Gastrocnemius medialis (tissue), 4 donors: ENCODE data around the gene MAST4. TPM values are rescaled to one million over a fixed set of nuclear protein-coding genes. Genes with fewer than 3 reads are reported as not detected.

Source experiments
- ATAC-seq, 2 donors: fragments of 150-250 bp; one replicate each; pipeline ENCODE4 v1.9.1; 2016
- DNase-seq, 2 donors: peaks; one replicate each; pipeline ENCODE4 v3.0.0-alpha.2; 2019
- H3K27ac ChIP-seq, 4 donors: fragments of 200-600 bp; sonication (generic); 1 replicate in 1 of 4; 2 replicates in 3 of 4; pipeline ENCODE4 v1.5.1; 2016 to 2018; ENCODE audit warnings: mild to moderate bottlenecking in 2 of 4, moderate library complexity in 1 of 4
- H3K27me3 ChIP-seq, 3 donors: fragments of 200-600 bp; sonication (generic) in 2 of 3; 1 replicate in 1 of 3; 2 replicates in 2 of 3; pipeline versions ENCODE4 v1.5.1 to v1.6.0; 2016 to 2019; ENCODE audit warnings: mild to moderate bottlenecking in 1 of 3, moderate library complexity in 1 of 3
- H3K36me3 ChIP-seq, 2 donors: fragments of 200-600 bp; sonication (generic) in 1 of 2; one replicate each; pipeline ENCODE4 v1.5.1; 2017 to 2018
- H3K4me1 ChIP-seq, 2 donors: fragments of 200-600 bp; sonication (generic) in 1 of 2; one replicate each; pipeline ENCODE4 v1.5.1; 2016 to 2017; ENCODE audit warnings: mild to moderate bottlenecking in 2 of 2
- H3K4me3 ChIP-seq, 4 donors: fragments of 200-600 bp; sonication (generic) in 3 of 4; 1 replicate in 1 of 4; 2 replicates in 3 of 4; pipeline ENCODE4 v1.5.1; 2016 to 2019; ENCODE audit warnings: mild to moderate bottlenecking in 2 of 4
- H3K9me3 ChIP-seq, 3 donors: fragments of 200-600 bp; sonication (generic) in 2 of 3; 1 replicate in 1 of 3; 2 replicates in 2 of 3; pipeline ENCODE4 v1.5.1; 2016 to 2019
- CTCF ChIP-seq, 5 experiments: fragments of 450-650 bp in 3 of 5; fragments of 200-600 bp in 2 of 5; sonication (generic) in 2 of 5; IDR thresholded peaks in 4 of 5; conservative IDR thresholded peaks in 1 of 5; 1 replicate in 4 of 5; 2 replicates in 1 of 5; pipeline ENCODE4 v1.5.1; 2016 to 2019; ENCODE audit warnings: antibody characterized with exemption in 5 of 5, mild to moderate bottlenecking in 3 of 5, moderate library complexity in 3 of 5
- POLR2A ChIP-seq, 2 donors: fragments of 450-650 bp; IDR thresholded peaks; one replicate each; pipeline ENCODE4 v1.6.1; 2017; ENCODE audit warnings: antibody characterized with exemption in 2 of 2, mild to moderate bottlenecking in 2 of 2, moderate library complexity in 2 of 2
- in situ Hi-C, 4 donors: fragments of 200-750 bp; cut with MboI; loops; one replicate each; pipeline versions ENCODE4 v1.15.0 to v1.8.0; 2017; ENCODE audit warnings: low sequenced_read_pairs in 4 of 4
- intact Hi-C: fragments of 100-400 bp; cut with DNase I; formaldehyde crosslinking; loops from one replicate; pipeline ENCODE4 v1.15.1; 2023; ENCODE audit warnings: low total_unique reads
- total RNA-seq, 4 donors: library from RNA; depleted of rRNA; stranded (reverse); fragments of >200 nt; gene quantifications; one replicate each; pipeline versions ENCODE4 v1.1.0 to v1.2.3, GENCODE V29; 2016

MAST4 gene
- total RNA-seq, 4 donors from 2014 or later, result 24.1 to 42.0 (median 38.5) TPM

GRCh38 chr5:67093279-67093678 lies 497.1 kb downstream of the MAST4 start:
- intact Hi-C loops (loop anchor here (5.0 kb wide), 1 partner anchor 41 kb away; no protein-coding TSS in a partner anchor), in situ Hi-C loops (no loop called here)
- Histone ChIP-seq H3K27ac (peak overlapping the region in 3 of 4 donors; percentile 35 to 75 (median 75)), H3K4me1 (peaks cover 41 to 43% of the 10 kb centered on the region in 2 donors), H3K27me3 (no peaks in the 10 kb centered on the region), H3K9me3 (no peaks in the 10 kb centered on the region), H3K4me3 (no peak overlapping the region), H3K36me3 (peaks cover 0 to 13% of the 10 kb centered on the region in 2 donors)
- no peak for ATAC-seq
- no peak for DNase-seq
- TF ChIP-seq POLR2A (IDR thresholded peaks at IDR 0.05) (no peak), CTCF (IDR thresholded peaks at IDR 0.05 in 4 of 5, conservative IDR thresholded peaks at IDR 0.05 in 1 of 5) (no peak)

DNA sequence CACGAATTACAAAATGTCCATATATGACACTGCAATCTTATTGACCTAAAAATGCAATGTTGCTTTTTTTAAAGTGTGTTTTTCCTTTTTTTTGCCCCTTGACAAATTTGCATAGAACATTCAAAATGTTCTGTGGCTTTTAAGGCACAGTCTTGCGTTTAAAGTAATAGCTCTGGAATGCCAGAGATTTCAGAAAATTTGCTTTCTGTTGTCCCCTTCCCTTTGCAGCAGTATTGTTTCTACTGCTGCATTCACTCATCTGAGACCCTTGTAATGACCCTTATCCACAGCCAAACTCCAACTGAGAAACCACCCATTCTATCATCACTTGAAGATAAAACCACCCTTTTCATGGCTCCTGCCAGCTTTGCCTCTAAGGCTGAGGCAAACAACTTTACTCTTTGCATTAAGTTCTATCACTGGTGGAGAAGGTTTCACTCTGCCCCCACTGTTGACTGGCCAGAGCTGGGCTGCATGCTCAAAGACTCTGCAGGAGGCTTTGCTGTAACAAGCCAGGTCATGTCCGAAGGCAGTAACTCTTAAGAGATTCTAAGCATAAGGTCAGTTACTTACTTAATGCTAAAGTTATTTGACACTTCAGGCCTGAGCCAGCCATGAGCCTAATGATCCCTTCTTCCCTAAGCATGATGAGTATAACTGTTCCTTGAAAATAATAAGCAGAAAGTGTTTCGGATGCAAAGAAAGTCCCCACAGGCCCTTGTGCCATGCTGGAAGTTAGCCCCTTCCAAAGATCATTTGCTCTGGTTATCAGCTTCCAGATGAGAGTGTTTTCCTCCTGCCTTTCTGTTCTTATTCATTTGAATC lies 498.5 kb downstream of the MAST4 start:
- Histone ChIP-seq H3K27me3 (no peaks in the 10 kb centered on the region), H3K9me3 (no peaks in the 10 kb centered on the region), H3K36me3 (peaks cover 0 to 13% of the 10 kb centered on the region in 2 donors), H3K27ac (peak overlapping the region; percentile 70 to 83 (median 75)), H3K4me1 (peaks cover 33 to 41% of the 10 kb centered on the region in 2 donors), H3K4me3 (no peak overlapping the region)
- DNase-seq (peak in 1 of 2 donors; percentile 10), ATAC-seq (peak; percentile 53 to 74)
- intact Hi-C loops, result loop anchor here (1.0 to 5.0 kb wide), 4 partner anchors 42 to 102 kb away; no protein-coding TSS in a partner anchor
- TF ChIP-seq CTCF (IDR thresholded peaks at IDR 0.05 in 4 of 5, conservative IDR thresholded peaks at IDR 0.05 in 1 of 5) (no peak), POLR2A (IDR thresholded peaks at IDR 0.05) (no peak)
- in situ Hi-C loops, result no loop called here

DNA sequence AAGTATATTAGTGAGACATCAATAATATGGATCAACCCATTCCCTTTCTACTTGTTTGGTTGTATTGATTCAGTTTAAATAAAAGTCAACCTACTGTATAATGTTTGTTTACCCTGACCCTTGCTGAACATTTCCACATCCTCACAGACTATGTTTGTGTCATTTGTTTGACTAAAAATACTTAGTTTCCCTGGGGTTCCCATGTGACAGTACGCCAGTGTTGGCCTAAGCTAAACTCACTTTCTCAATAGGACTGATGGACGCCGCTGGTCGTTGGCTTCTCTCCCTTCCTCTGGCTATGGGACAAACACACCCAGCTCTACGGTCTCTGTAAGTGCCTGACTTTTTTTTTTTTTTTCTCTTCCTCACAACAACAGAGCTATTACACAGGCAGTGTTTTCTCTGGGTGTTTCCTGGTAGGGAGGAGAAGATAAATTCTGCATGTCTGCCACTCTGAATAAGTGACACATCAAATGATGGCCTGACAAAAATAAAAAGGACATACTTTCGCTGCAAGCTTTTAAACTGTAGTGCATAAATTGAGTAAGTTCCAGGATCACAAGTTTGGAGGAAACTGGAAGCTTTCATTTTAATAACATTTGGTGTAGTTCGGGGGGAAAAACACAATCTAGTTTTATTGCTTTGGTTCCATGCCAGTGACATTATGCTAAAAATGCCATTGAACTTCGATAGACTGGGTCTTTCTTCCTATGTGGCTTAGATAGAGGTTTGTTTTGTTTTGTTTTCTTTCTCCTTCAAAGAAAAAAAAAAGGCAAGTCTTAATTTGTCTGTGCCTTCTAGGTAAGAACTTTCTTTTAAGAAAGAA lies 499.4 kb downstream of the MAST4 start:
- peak overlapping the region; percentile 70 to 83 (median 75) for H3K27ac ChIP-seq
- no peaks in the 10 kb centered on the region for H3K27me3 ChIP-seq
- TF ChIP-seq POLR2A (IDR thresholded peaks at IDR 0.05), result no peak
- TF ChIP-seq CTCF (IDR thresholded peaks at IDR 0.05 in 4 of 5, conservative IDR thresholded peaks at IDR 0.05 in 1 of 5), result no peak
- H3K36me3 ChIP-seq, result peaks cover 0 to 19% of the 10 kb centered on the region in 2 donors
- H3K9me3 ChIP-seq, result no peaks in the 10 kb centered on the region
- in situ Hi-C loops (no loop called here), intact Hi-C loops (loop anchor here (2.0 to 5.0 kb wide), 2 partner anchors 62 to 91 kb away; no protein-coding TSS in a partner anchor)
- ATAC-seq (peak; percentile 93 to 96), DNase-seq (peak; percentile 69 to 89)
- H3K4me1 ChIP-seq, result peaks cover 33 to 41% of the 10 kb centered on the region in 2 donors
- H3K4me3 ChIP-seq, result peak overlapping the region in 3 of 4 donors; percentile 0 to 22 (median 15)

- no peak for TF ChIP-seq POLR2A (IDR thresholded peaks at IDR 0.05)
- no peak for TF ChIP-seq CTCF (IDR thresholded peaks at IDR 0.05 in 4 of 5, conservative IDR thresholded peaks at IDR 0.05 in 1 of 5)
- no peak overlapping the region for H3K27ac ChIP-seq
- no peaks in the 10 kb centered on the region for H3K9me3 ChIP-seq
- in situ Hi-C loops, result no loop called here
- peaks cover 0 to 40% of the 10 kb centered on the region in 2 donors for H3K36me3 ChIP-seq
- H3K4me1 ChIP-seq, result peaks cover 19 to 20% of the 10 kb centered on the region in 2 donors
- DNase-seq (no peak), ATAC-seq (no peak)
- no peak overlapping the region for H3K4me3 ChIP-seq
- intact Hi-C loops, result loop anchor here (5.0 kb wide), 1 partner anchor 59 kb away; no protein-coding TSS in a partner anchor
- H3K27me3 ChIP-seq, result no peaks in the 10 kb centered on the region
These were observed 502.5 kb downstream of the MAST4 start for GRCh38 chr5:67098656-67099055.
